WERI-Rb-1 (cell line): Measurements from ENCODE around the gene HDAC4.

Source experiments
- DNase-seq: peaks from one replicate; pipeline ENCODE4 v3.0.0-alpha.2; 2020
- H3K27ac ChIP-seq: fragments of 250-450 bp; sonication (Bioruptor Pico); 2 replicates; pipeline ENCODE4 v1.5.1; 2020; ENCODE audit warnings: mild to moderate bottlenecking, moderate library complexity
- H3K27me3 ChIP-seq: fragments of 250-450 bp; sonication (Bioruptor Pico); 2 replicates; pipeline ENCODE4 v1.5.1; 2021; ENCODE audit warnings: mild to moderate bottlenecking, low read depth, moderate library complexity; ENCODE audit not compliant: insufficient read depth, severe bottlenecking
- H3K36me3 ChIP-seq: fragments of 250-450 bp; sonication (Bioruptor Pico); 2 replicates; pipeline ENCODE4 v1.5.1; 2020; ENCODE audit warnings: mild to moderate bottlenecking, moderate library complexity
- H3K4me3 ChIP-seq: 2 replicates; pipeline ENCODE4 v1.5.1; 2011; ENCODE audit warnings: low read depth, mild to moderate bottlenecking, control low read depth, low read length
- H3K9me3 ChIP-seq: fragments of 250-450 bp; sonication (Bioruptor Pico); 2 replicates; pipeline ENCODE4 v1.5.1; 2021; ENCODE audit warnings: mild to moderate bottlenecking, moderate library complexity; ENCODE audit not compliant: severe bottlenecking
- TF ChIP-seq, protein P1 (sequence below): IDR thresholded peaks from 2 replicates; pipeline ENCODE4 v1.5.1; 2011; ENCODE audit warnings: low read depth, mild to moderate bottlenecking, control low read depth, inconsistent platforms, low read length

The HDAC4 gene

DNA sequence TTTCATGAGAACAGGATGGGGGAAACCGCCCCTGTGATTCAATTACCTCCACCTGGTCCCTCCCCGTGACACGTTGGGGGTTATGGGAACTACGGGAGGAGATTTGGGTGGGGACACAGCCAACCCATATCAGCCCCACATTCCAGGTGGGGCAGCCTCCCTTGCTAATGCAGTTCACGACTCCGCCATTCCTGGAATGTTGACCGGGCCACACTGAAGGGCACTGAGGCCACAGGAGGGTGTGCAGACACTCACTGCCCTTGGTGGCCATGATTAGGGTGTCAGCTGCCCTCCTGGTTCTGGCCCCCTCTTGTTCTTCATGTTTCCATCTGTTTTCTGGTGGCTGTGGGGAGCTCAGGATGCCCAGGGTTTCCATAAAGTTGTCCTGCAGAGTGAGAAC lies 376.6 kb downstream of the HDAC4 start:
- Histone ChIP-seq H3K9me3 (no peaks in the 10 kb centered on the region), H3K36me3 (no peaks in the 10 kb centered on the region), H3K27ac (no peak overlapping the region), H3K27me3 (peaks cover 95% of the 10 kb centered on the region), H3K4me3 (no peak overlapping the region)
- DNase-seq = no peak
- TF ChIP-seq, protein P1, sequence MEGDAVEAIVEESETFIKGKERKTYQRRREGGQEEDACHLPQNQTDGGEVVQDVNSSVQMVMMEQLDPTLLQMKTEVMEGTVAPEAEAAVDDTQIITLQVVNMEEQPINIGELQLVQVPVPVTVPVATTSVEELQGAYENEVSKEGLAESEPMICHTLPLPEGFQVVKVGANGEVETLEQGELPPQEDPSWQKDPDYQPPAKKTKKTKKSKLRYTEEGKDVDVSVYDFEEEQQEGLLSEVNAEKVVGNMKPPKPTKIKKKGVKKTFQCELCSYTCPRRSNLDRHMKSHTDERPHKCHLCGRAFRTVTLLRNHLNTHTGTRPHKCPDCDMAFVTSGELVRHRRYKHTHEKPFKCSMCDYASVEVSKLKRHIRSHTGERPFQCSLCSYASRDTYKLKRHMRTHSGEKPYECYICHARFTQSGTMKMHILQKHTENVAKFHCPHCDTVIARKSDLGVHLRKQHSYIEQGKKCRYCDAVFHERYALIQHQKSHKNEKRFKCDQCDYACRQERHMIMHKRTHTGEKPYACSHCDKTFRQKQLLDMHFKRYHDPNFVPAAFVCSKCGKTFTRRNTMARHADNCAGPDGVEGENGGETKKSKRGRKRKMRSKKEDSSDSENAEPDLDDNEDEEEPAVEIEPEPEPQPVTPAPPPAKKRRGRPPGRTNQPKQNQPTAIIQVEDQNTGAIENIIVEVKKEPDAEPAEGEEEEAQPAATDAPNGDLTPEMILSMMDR = no peak

- Histone ChIP-seq H3K27me3 (peaks cover 90% of the 10 kb centered on the region), H3K36me3 (no peaks in the 10 kb centered on the region), H3K4me3 (no peak overlapping the region), H3K27ac (no peak overlapping the region), H3K9me3 (no peaks in the 10 kb centered on the region)
- DNase-seq = no peak
- TF ChIP-seq, protein P1 = no peak
These were observed 378.2 kb downstream of the HDAC4 start for GRCh38 chr2:239022437-239023260.

- Histone ChIP-seq H3K27ac (no peak overlapping the region), H3K9me3 (no peaks in the 10 kb centered on the region)
These were observed 379.0 kb downstream of the HDAC4 start for GRCh38 chr2:239021651-239022436.

DNA sequence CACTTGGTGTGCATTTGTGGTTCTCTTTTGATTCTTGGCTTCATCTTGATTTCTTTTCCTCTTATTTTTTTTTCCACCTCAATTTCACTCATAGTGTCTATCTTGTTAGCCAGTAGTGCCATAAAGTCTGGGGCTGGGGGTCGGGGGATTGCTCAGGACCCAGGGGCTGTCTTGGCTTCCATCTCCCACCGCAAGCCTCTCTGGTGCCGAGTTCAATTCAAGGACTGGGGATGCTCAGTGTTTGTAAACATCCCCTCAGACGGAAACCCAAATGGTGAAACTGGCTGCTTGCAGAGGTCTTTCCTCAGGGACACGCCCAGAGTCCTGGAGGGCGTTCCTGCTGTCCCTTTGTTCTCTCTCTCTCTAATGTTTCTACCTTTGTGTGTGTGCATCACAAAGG lies 379.6 kb downstream of the HDAC4 start:
- no peaks in the 10 kb centered on the region for H3K9me3 ChIP-seq
- no peaks in the 10 kb centered on the region for H3K36me3 ChIP-seq
- DNase-seq = no peak
- no peak overlapping the region for H3K27ac ChIP-seq
- TF ChIP-seq, protein P1 = no peak
- H3K4me3 ChIP-seq = no peak overlapping the region
- H3K27me3 ChIP-seq = peaks cover 83% of the 10 kb centered on the region

More at GRCh38 chr2:239021651-239022436, 379.0 kb downstream of the HDAC4 start:
- TF ChIP-seq, protein P1 = no peak
- no peak for DNase-seq
- Histone ChIP-seq H3K36me3 (no peaks in the 10 kb centered on the region), H3K4me3 (no peak overlapping the region), H3K27me3 (peaks cover 83% of the 10 kb centered on the region)

DNA sequence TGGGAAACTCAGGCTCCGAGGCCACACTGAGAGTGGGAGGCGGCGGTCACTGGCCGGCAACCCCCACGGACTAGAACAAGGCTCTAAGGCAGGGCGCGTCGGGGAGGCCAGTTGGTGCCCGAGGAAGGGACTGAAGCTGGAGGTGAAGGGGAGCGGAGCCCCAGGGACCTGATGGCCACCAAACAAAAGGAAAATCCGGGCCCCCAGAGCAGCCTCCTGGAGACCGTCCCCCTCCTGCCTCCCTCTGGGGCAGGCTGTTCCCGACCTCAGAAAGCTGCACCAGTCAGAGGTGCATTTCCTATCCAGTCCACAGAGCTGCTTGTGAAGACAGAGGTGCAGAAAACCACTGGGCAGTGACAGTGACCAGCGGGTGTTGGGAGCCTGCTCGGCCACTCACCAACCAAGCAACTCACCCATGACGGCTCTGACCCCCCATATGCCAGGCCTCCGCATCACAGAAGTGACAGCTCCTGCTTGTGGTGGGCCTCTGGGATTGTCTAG lies 380.2 kb downstream of the HDAC4 start:
- Histone ChIP-seq H3K36me3 (no peaks in the 10 kb centered on the region), H3K27ac (no peak overlapping the region), H3K9me3 (no peaks in the 10 kb centered on the region), H3K4me3 (no peak overlapping the region), H3K27me3 (peaks cover 84% of the 10 kb centered on the region)
- no peak for DNase-seq
- TF ChIP-seq, protein P1 = no peak
